HepG2 (cell line): ENCODE results near the gene PAPOLA. TPM values are rescaled to one million over a fixed set of nuclear protein-coding genes. Genes with fewer than 3 reads are reported as not detected.

ENCODE experiments used
- ATAC-seq: fragments of 200-7000 bp; cut with Tn5 transposase; 3 replicates; pipeline ENCODE4 v1.9.1; 2020; ENCODE audit warnings: mild to moderate bottlenecking, moderate library complexity
- BruUV-seq: library from RNA; stranded (reverse); fragments of 400-500 nt; replicated peaks from 2 replicates; lab custom pipeline; 2021; lab: Mats Ljungman, UMichigan
- CTCF ChIA-PET: fragments of 300-600 bp; formaldehyde crosslinking; extraction: SDS; loops from one replicate; lab custom pipeline; 2021; ENCODE audit warnings: low total read pairs, inconsistent platforms, low intra/inter-chr PET ratio; lab: Yijun Ruan, JAX
- POLR2A ChIA-PET: fragments of 350-600 bp; sonication (Branson Sonifier 250); formaldehyde crosslinking; loops from one replicate; lab custom pipeline; 2020; ENCODE audit warnings: antibody characterized with exemption, inconsistent platforms; lab: Yijun Ruan, JAX
- DNase-seq: peaks from one replicate; pipeline ENCODE4 v3.0.0-alpha.2; 2015; ENCODE audit warnings: low spot score
- FAIRE-seq: peaks from 3 replicates; lab custom pipeline; 2011; peaks lifted over from hg19 to GRCh38; lab: Jason Lieb, UNC
- H2AFZ ChIP-seq: one replicate; pipeline ENCODE4 v1.6.1; 2011; ENCODE audit warnings: low read length, inconsistent platforms
- H3K27ac ChIP-seq: fragments of 300-600 bp; 3 replicates; pipeline ENCODE4 v1.8.0; 2011; ENCODE audit warnings: mixed run types, mild to moderate bottlenecking, mixed read lengths, low read length, inconsistent platforms; ENCODE audit not compliant: insufficient read depth; ENCODE audit errors: extremely low read length
- H3K27me3 ChIP-seq, 2 experiments: fragments of 200-600 bp in 1 of 2; 2 replicates in 1 of 2; 3 replicates in 1 of 2; pipeline versions ENCODE4 v1.6.0 to v1.8.0; 2011; ENCODE audit warnings: low read length in 2 of 2, mild to moderate bottlenecking in 2 of 2, moderate library complexity in 2 of 2, inconsistent platforms in 1 of 2; ENCODE audit not compliant: insufficient read depth in 2 of 2, control insufficient read depth in 1 of 2
- H3K36me3 ChIP-seq, 2 experiments: fragments of 200-600 bp in 1 of 2; replicated peaks in 1 of 2; 2 replicates in 1 of 2; 3 replicates in 1 of 2; pipeline versions ENCODE4 v1.5.1 to v1.8.0; 2011; ENCODE audit warnings: low read length in 2 of 2, inconsistent platforms in 1 of 2; ENCODE audit not compliant: insufficient read depth in 2 of 2, control insufficient read depth in 1 of 2
- H3K4me1 ChIP-seq: 2 replicates; pipeline ENCODE4 v1.5.1; 2012; ENCODE audit warnings: low read length, inconsistent platforms; ENCODE audit not compliant: insufficient read depth
- H3K4me2 ChIP-seq: 2 replicates; pipeline ENCODE4 v1.6.0; 2011; ENCODE audit warnings: low read depth, low read length, inconsistent platforms
- H3K4me3 ChIP-seq, 3 experiments: fragments of 200-600 bp in 1 of 3; sonication (generic), shearing (Covaris generic) in 1 of 3; replicated peaks in 1 of 3; 2 replicates each; pipeline ENCODE4 v1.5.1; 2011 to 2016; ENCODE audit warnings: low read length in 3 of 3, inconsistent platforms in 2 of 3, low read depth in 2 of 3, mild to moderate bottlenecking in 2 of 3, control low read depth in 1 of 3, mixed read lengths in 1 of 3; ENCODE audit not compliant: insufficient read depth in 1 of 3
- H3K79me2 ChIP-seq: one replicate; pipeline ENCODE4 v1.6.1; 2011; ENCODE audit warnings: low read length, inconsistent platforms; ENCODE audit not compliant: insufficient read depth
- H3K9ac ChIP-seq: 2 replicates; pipeline ENCODE4 v1.6.0; 2011; ENCODE audit warnings: mild to moderate bottlenecking, low read depth, low read length, inconsistent platforms; ENCODE audit not compliant: insufficient read depth
- H3K9me3 ChIP-seq: 2 replicates; pipeline ENCODE4 v1.5.1; 2012; ENCODE audit warnings: mild to moderate bottlenecking, low read length
- H4K20me1 ChIP-seq: 2 replicates; pipeline ENCODE4 v1.6.0; 2011; ENCODE audit warnings: inconsistent platforms, mild to moderate bottlenecking, low read length, moderate library complexity; ENCODE audit not compliant: insufficient read depth
- CREM ChIP-seq, 2 experiments: sonication (generic) in 1 of 2; formaldehyde crosslinking in 1 of 2; IDR thresholded peaks; 2 replicates each; pipeline versions ENCODE4 v1.4.0 to v1.6.1; 2016 to 2020; ENCODE audit warnings: antibody characterized with exemption in 1 of 2, mild to moderate bottlenecking in 1 of 2, missing genetic modification reagents in 1 of 2
- HNRNPK ChIP-seq: fragments of 200-400 bp; formaldehyde crosslinking; IDR thresholded peaks from 2 replicates; pipeline ENCODE4 v1.6.1; 2018; ENCODE audit warnings: low read length, low read depth, moderate library complexity, mild to moderate bottlenecking; ENCODE audit not compliant: poor library complexity, severe bottlenecking
- MTA1 ChIP-seq: sonication (generic); formaldehyde crosslinking; IDR thresholded peaks from 2 replicates; pipeline ENCODE4 v1.4.0; 2020; ENCODE audit warnings: missing genetic modification reagents, mild to moderate bottlenecking, borderline replicate concordance
- NFYC ChIP-seq: IDR thresholded peaks from 2 replicates; pipeline ENCODE4 v1.6.1; 2016; ENCODE audit warnings: missing genetic modification reagents, missing compliant biosample characterization
- PHB2 ChIP-seq: fragments of 450-650 bp; IDR thresholded peaks from 2 replicates; pipeline ENCODE4 v1.6.1; 2018; ENCODE audit not compliant: partially characterized antibody
- ZBTB1 ChIP-seq: sonication (generic); formaldehyde crosslinking; IDR thresholded peaks from 2 replicates; pipeline ENCODE4 v1.4.0; 2020; ENCODE audit warnings: missing genetic modification reagents, borderline replicate concordance
- ZBTB21 ChIP-seq: sonication (generic); formaldehyde crosslinking; IDR thresholded peaks from 2 replicates; pipeline ENCODE4 v1.4.0; 2020; ENCODE audit warnings: missing genetic modification reagents
- ZFY ChIP-seq: sonication (generic); formaldehyde crosslinking; IDR thresholded peaks from 2 replicates; pipeline ENCODE4 v1.4.0; 2020; ENCODE audit warnings: missing genetic modification reagents
- ZNF33A ChIP-seq: sonication (generic); formaldehyde crosslinking; IDR thresholded peaks from 2 replicates; pipeline ENCODE4 v1.5.1; 2020; ENCODE audit warnings: missing genetic modification reagents, mild to moderate bottlenecking, moderate library complexity, borderline replicate concordance
- ZNF557 ChIP-seq: sonication (generic); formaldehyde crosslinking; IDR thresholded peaks from 2 replicates; pipeline ENCODE4 v1.4.0; 2020; ENCODE audit warnings: missing genetic modification reagents
- ZNF678 ChIP-seq: sonication (generic); formaldehyde crosslinking; IDR thresholded peaks from 2 replicates; pipeline ENCODE4 v1.4.0; 2020; ENCODE audit warnings: mild to moderate bottlenecking, missing genetic modification reagents
- WGBS: methylation state at CpG from one replicate; pipeline ENCODE4 v1.1.6; 2017; ENCODE audit warnings: low lambda C conversion rate; 5-methylcytosine and 5-hydroxymethylcytosine counted together
- in situ Hi-C: cut with HindIII; loops from 2 replicates; pipeline ENCODE4 v1.10.0; 2017; ENCODE audit warnings: low pct_unique_long_range_greater_than_20kb; ENCODE audit not compliant: extremely low pct_ligation_motif_present
- intact Hi-C: fragments of 100-400 bp; cut with micrococcal nuclease; formaldehyde crosslinking; loops from one replicate; pipeline ENCODE4 v1.10.0; 2022; ENCODE audit not compliant: unreplicated experiment
- polyA plus RNA-seq, 8 experiments: library from polyadenylated mRNA; depleted of rRNA in 3 of 8; stranded (reverse) in 7 of 8; unstranded in 1 of 8; fragments of >200 nt; fragmentation: Illumina TruSeq in 4 of 8; extraction: Trizol in 4 of 8; gene quantifications; 2 replicates each; pipeline versions ENCODE4 v1.2.1 to v1.2.3, GENCODE V29; 2011 to 2016; ENCODE audit warnings: low read depth in 4 of 8, missing spikeins in 1 of 8, mixed read lengths in 1 of 8; ENCODE audit not compliant: insufficient read depth in 1 of 8
- total RNA-seq, 5 experiments: library from RNA; depleted of rRNA; stranded (reverse); fragments of >200 nt; fragmentation: Illumina TruSeq; extraction: Trizol; gene quantifications; 2 replicates each; pipeline ENCODE4 v1.2.3, GENCODE V29; 2016; ENCODE audit warnings: low read depth in 1 of 5
- TF ChIP-seq, protein P1 (sequence below): sonication (generic); formaldehyde crosslinking; IDR thresholded peaks from 2 replicates; pipeline ENCODE4 v1.4.0; 2020; ENCODE audit warnings: low read depth, mild to moderate bottlenecking, missing genetic modification reagents
- TF ChIP-seq, protein P2 (sequence below): sonication (generic); formaldehyde crosslinking; IDR thresholded peaks from 2 replicates; pipeline ENCODE4 v1.8.0; 2022; ENCODE audit warnings: low read depth, missing genetic modification reagents

PAPOLA gene
- total and polyA plus RNA-seq, 2 of the 13 experiments (the other 11 are each of a cell fraction or from before 2014, with no cell fraction given) = 103 to 151 TPM

DNA sequence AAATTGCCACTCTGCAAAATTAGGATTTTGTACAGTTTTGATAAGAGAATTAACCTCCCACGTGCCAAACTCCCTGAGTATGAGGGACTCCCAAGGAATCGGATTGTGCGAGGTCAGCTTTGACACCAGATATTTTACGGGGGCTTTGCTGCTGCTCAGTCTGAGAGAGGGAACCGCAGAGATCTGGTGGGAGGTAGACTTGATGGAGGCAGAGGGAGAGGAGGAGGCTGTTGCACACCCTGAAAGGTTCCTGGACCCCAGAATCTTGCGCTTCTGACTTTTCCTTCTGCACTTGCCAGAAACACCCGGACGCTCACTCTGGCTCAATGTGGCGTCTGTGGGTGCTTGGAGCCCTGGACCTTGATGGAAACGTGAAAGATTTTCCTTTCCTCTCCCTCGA is 83.9 kb downstream of the PAPOLA start (continued):
- TF ChIP-seq ZNF33A (CRISPR knock-in tag) = no peak
- TF ChIP-seq ZBTB21 (CRISPR knock-in tag) = no peak
- TF ChIP-seq ZBTB1 = no peak
- no peak for TF ChIP-seq HNRNPK

DNA sequence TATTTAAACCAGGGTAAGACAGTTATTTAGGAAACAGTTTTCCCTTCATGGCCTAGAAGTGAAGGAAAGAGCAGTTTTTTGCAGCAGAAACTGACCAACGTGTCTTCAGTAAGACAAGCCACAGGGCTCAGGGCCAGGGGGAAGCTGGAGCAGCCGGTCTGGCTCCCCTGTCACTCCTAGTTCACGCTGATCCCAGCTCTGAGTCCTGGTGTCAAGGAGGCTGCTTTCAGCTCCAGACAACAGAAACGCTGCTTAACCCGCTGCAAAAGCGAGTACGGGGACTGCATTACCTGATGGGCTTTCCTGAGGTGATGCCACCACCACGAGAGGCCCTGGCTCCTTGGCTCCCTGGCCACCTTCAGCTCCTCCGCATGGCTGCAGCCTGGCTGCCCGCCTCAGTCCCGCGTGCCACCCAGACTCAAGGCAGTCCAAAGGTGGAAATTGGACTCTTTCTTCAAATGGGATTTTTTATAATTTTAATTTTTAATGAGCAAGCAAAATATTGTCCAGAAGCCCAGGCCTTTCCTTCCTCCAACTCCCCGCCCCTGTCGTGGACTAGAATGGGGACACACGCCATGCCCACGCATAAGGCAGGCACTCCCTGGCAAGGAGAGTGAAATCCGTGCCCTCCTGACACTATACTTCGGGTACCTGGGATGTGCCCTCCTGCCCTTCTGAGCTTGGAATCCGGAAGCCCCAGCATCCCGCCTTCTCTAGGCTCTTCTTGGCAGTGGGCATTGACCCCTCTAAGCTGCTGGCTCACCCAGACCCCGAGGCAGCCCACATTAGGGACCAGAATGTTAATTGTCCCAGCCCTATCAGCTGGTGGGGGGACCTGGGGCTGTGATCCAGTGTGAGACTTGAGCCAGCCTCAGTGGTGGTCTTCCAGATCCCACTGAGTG is 85.0 kb downstream of the PAPOLA start:
- in situ Hi-C loops = loop anchor here (10.0 kb wide), 1 partner anchor 258 kb away; no protein-coding TSS in a partner anchor
- Histone ChIP-seq H3K79me2 (no peaks in the 10 kb centered on the region), H2AFZ (no peak overlapping the region), H3K4me1 (0 out of 2 replicates have a peak, but pooled peaks cover 4% of the 10 kb centered on the region), H3K9me3 (no peaks in the 10 kb centered on the region), H3K27me3 (peaks cover 0 to 12% of the 10 kb centered on the region in 2 experiments; a peak in 3 of 5 replicates), H3K9ac (no peak overlapping the region), H3K27ac (no peak overlapping the region), H3K4me3 (no peak overlapping the region), H3K36me3 (no peaks in the 10 kb centered on the region), H3K4me2 (no peak overlapping the region), H4K20me1 (no peaks in the 10 kb centered on the region)
- WGBS = 56% methylated on average over 13 of the region's 21 CpGs
- no peak for ATAC-seq
- FAIRE-seq = no peak
- ChIA-PET CTCF (no interaction called here), POLR2A (no interaction called here)
- intact Hi-C loops = no loop called here
- TF ChIP-seq ZNF678 = no peak
- TF ChIP-seq, protein P1, sequence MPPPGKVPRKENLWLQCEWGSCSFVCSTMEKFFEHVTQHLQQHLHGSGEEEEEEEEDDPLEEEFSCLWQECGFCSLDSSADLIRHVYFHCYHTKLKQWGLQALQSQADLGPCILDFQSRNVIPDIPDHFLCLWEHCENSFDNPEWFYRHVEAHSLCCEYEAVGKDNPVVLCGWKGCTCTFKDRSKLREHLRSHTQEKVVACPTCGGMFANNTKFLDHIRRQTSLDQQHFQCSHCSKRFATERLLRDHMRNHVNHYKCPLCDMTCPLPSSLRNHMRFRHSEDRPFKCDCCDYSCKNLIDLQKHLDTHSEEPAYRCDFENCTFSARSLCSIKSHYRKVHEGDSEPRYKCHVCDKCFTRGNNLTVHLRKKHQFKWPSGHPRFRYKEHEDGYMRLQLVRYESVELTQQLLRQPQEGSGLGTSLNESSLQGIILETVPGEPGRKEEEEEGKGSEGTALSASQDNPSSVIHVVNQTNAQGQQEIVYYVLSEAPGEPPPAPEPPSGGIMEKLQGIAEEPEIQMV (CRISPR knock-in tag) = no peak
- TF ChIP-seq PHB2 = no peak
- TF ChIP-seq CREM (IDR thresholded peaks at IDR 0.05) = no peak
- no peak for TF ChIP-seq CREM (CRISPR knock-in tag; IDR thresholded peaks at IDR 0.05)
- no peak for TF ChIP-seq NFYC (CRISPR knock-in tag)
- TF ChIP-seq, protein P2, sequence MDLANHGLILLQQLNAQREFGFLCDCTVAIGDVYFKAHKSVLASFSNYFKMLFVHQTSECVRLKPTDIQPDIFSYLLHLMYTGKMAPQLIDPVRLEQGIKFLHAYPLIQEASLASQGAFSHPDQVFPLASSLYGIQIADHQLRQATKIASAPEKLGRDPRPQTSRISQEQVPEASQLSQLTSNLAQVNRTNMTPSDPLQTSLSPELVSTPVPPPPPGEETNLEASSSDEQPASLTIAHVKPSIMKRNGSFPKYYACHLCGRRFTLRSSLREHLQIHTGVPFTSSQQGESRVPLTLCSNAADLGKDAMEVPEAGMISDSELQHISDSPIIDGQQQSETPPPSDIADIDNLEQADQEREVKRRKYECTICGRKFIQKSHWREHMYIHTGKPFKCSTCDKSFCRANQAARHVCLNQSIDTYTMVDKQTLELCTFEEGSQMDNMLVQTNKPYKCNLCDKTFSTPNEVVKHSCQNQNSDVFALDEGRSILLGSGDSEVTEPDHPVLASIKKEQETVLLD (CRISPR knock-in tag) = no peak
- TF ChIP-seq MTA1 (CRISPR knock-in tag) = no peak
- no peak for TF ChIP-seq ZFY (CRISPR knock-in tag)
- TF ChIP-seq ZNF557 = no peak
- BruUV-seq = no TSS peak
- no peak for DNase-seq
